HG02943 (cell line): ENCODE measurements around the gene MBTPS1.

Experiments
- ATAC-seq: cut with Tn5 transposase; IDR thresholded peaks from one replicate; pipeline ENCODE4 v1.9.1; 2021; ENCODE audit warnings: mild to moderate bottlenecking, low read depth, moderate library complexity; ENCODE audit not compliant: unreplicated experiment

Gene MBTPS1

GRCh38 chr16:84116720-84117493 is at the start of gene MBTPS1:
Gene MBTPS1 (minus strand): TSS chr16:84116942. CDS start chr16:84101783, 15,159 bp downstream.
- peak; percentile 92 for ATAC-seq

GRCh38 chr16:84165746-84166145 is 49.0 kb upstream of the MBTPS1 start:
- no peak for ATAC-seq

GRCh38 chr16:84161801-84162200 is 45.1 kb upstream of the MBTPS1 start:
- no peak for ATAC-seq

DNA sequence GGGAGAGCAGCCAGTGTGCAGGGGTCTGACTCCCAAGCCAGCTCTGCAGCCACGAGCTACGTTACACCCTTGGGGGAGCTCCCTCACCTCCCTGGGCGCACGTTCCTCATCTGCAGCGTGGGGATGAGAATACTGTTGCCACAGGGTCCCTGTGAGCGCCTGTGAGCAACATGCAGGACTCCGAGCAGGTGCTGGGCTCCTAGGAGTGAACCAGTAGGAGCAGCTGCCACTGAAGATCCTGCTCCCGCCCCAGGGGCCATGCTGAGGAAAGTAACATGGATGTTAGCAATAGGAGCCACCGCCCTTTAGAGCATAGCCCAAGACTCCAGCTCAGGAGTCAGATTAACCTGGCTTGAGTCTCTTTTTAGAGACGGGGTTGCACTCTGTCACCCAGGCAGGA is 44.3 kb upstream of the MBTPS1 start:
- ATAC-seq = no peak

- no peak for ATAC-seq
These were observed 43.1 kb upstream of the MBTPS1 start for GRCh38 chr16:84159800-84160199.

DNA sequence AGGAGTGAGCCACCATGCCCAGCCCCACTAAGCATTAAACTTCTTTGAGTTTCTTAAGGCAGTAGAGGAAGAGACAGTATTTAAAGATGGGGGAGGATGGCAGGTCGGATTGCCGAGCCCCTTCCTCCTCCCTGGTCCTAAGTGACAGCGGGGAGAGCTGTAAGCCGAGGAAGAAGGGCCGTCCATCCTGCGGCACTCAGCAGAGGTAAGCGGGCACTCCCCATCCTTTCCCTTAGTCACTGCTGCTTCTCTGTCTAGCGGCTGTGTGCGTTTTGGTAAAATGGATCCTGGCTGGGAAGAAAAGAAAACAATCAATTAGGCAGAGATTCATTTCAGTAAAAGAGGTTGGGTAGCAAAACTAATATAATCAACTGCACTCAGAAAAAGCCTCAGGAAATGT is 42.3 kb upstream of the MBTPS1 start:
- ATAC-seq = no peak

- ATAC-seq = no peak
These were observed 39.6 kb upstream of the MBTPS1 start for GRCh38 chr16:84156342-84156784.

DNA sequence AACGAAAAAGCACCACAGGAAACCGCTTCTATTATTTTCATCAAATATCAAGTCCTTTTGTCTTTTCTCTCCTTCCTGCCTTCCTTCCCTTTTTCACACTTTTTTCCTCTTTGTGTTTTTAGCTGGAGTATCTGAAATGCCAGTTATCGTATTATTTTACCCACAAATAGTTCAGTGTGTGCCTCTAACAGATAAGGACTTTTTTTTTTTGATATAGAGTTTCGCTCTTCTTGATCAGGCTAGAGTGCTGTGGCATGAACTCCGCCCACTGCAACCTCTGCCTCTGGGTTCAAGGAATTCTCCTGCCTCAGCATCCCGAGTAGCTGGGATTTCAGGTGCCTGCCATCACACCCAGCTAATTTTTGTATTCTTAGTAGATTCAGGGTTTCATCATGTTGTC is 39.0 kb upstream of the MBTPS1 start:
- ATAC-seq = no peak

DNA sequence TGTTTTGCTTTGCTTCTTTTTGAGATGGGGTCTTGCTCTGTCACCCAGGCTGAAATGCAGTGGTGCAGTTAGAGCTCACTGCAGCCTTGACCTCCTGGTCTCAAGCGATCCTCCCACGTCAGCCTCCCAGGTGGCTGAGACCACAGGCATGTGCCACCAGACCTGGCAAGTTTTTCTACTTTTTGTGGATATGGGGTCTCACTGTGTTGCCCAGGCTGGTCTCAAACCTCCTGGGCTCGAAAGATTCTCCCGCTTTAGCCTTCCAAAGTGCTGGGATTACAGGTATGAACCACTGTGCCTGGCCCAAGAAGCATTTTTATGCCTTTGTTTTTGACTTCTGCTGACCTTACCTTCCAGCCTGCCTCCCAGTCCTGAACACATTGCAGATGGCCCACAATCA is 38.5 kb upstream of the MBTPS1 start:
- no peak for ATAC-seq

DNA sequence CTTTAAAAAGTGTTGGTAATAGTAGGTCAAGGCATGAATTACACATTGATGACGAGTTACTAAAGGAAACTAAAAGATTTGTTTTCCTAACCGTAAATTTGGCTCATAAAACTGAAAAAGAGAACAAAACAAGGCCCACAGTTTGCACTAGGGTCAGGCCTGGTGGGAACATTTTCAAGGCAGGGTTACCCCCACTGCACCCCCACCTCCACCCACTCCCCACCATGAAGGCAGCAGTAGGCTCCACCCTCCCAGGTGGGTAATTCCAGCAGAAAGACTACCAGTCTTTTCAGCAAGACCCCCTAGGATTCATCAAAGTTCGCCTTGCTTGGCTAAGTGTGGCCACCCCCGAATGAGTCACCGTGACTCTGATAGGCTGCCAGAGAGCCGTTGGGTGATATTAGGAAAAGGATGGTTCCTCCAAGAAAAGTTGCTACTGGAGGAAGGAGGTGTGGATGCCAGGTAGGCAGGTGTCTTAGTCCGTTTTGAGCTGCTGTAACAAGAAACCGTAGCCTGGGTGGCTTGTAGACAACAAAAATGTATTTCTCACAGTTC is 37.0 kb upstream of the MBTPS1 start:
- ATAC-seq = no peak

DNA sequence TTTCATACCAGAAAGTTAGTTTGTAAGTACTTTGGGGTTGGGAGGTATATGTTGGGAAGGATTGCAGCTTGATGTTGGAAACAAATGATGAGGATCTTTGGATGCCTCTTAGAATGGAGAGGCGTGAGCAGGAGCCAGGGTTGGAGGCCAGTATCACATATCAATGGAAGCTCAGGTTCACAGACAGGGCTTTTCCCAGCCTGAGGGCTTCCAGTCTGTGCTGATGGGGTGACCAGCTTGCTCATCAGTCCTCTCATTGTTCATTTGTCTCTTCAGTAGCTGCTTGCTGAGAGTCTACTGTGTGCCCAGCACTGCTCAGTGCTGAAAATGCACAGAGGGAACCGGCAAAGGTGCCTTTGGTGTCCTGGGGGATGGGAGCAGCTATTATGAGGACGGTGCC is 34.2 kb upstream of the MBTPS1 start:
- no peak for ATAC-seq

DNA sequence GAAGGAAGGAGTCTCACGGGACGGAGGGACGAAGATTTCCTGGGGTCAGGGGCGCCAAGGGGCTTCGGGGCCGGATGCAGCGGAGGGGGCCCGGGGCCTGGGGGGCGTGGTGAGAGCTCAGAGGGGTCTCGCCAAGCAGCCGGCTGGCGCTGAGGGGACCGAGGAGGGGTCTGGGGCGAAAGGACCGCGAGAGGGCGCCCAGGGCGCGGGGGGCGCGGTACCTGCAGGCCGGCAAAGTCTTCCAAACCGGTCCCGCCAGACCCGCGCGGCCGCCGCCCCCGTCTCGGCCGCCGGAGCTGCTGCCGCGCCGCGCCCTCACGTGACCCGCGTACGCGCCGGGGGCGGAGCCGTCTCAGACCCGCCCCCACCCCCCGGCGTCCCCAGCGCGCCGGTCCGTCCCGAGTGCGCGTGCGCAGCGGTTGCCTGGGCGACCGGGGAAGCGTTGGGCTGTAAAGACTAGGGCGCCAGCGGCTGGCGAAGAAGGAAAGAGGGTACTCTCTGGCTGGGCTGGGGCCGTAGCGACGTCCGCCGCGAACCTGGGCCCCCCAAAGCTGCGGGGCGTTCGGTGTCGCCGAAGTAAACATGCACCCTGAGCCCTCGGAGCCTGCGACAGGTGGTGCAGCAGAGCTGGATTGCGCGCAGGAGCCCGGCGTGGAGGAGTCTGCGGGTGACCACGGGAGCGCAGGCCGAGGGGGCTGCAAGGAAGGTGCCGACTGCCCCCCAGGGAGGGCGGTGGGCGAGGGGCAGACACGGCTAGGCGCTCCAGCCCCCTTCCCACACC is 28.3 kb upstream of the MBTPS1 start, which contains the start of the genes DNAAF1 and HSDL1:
DNAAF1 (plus strand) TSS at position 450 of the 781 bp plus-strand sequence; CDS start at position 583, 133 bp downstream.
HSDL1 (minus strand) TSS at position 319 of the 781 bp plus-strand sequence. CDS start 13,856 bp downstream, outside the sequence.
- peak; percentile 55 for ATAC-seq

- peak; percentile 34 for ATAC-seq
These were observed 27.6 kb upstream of the MBTPS1 start for GRCh38 chr16:84144209-84144858.

DNA sequence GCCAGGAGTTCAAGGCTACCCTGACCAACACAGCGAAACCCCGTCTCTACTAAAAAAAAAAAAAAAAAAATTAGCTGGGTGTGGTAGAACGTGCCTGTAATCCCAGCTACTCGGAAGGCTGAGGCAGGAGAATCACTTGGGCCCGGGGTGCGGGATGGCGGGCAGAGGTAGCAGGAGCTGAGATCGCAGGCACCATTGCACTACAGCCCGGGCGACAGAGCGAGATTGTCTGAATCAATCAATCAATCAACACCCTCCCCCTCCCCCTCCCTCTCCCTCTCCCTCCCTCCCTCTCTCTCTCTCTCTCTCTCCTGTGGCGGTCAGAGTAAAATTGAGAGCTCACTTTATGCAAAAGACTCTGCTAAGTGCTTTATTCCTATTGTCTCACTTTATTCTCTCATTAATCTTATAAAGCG is 27.1 kb upstream of the MBTPS1 start:
- ATAC-seq = no peak

DNA sequence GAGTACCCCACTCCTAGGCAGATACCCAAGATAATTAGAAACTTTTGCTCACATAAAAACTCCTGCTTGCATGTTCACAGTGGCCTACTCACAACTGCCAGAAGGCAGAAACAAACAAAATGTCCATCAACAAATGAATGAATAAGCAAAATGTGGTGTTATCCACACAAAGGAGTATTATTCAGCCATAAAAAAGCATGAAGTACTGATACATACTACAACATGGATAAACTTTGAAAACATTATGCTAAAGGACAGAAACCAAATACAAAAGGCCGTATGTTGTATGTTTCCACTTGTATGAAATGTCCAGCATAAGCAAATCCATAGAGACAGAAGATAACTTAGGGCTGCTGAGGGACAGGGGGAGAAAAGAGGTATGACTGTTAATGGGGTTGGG is 26.3 kb upstream of the MBTPS1 start:
- no peak for ATAC-seq

DNA sequence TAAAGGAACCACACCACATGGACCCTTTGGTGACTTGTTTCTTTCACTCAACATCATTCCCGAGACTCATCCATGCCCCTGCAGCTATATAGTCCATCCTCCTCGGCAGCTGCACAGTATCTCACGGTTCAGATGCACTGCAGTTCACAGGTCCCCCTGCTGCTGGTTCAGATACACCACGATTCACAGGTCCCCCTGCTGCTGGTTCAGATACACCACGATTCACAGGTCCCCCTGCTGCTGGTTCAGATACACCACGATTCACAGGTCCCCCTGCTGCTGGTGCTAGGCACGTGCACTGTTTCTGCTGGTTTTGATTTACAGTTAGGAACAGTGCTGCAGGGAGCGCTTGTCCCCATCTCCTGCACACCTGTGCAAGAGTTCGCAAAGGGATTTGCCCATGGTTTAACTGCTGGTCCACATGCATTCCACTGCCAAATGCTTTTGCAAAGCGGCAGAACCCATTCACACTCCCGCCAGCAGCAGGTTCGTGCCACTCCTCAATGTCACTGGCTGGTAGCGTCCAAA is 24.5 kb upstream of the MBTPS1 start:
- ATAC-seq = no peak

GRCh38 chr16:84139628-84140258 is 23.0 kb upstream of the MBTPS1 start:
- no peak for ATAC-seq

DNA sequence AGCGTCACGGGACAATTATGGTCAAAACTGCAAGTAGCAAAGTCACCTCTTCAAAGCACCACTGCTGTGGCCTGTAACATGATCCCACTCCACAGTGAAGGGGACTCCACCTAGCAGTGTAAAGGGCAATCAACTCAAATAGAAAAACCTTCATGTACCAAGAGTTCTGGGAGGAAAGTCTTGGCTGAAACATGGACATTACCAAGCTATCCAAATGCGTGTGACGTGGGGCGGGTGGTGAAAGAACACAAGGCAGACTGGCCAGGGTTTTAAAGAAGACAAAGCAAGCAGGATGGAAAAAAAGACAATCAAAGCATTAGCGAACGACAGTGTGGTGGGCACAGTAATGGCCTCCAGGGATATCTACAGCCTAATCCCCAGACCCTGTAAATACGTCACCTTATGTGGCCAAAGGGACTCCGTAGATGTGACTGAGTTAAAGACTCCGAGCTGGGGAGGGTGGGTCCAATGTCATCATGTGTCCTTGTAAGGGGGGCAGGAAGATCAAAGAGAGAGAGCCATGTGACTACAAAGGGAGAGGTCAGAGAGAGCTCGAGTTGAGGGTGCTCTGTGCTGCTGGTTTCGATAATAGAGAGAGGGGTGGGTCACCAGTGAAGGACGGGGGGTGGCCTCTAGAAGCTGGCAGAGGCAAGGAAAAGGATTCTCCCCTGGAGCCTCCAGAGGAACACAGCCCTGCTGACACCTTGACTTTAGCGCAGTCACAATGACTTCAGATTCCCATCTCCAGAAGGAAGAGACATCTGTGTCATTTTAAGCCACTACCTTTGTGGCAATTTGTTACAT is 22.3 kb upstream of the MBTPS1 start:
- ATAC-seq = no peak

- ATAC-seq = no peak
These were observed 21.7 kb upstream of the MBTPS1 start for GRCh38 chr16:84138500-84138823.
